Daoy (cell line): Measurements from ENCODE around the gene CCDC102B. TPM values are rescaled to one million over a fixed set of nuclear protein-coding genes. Genes with fewer than 3 reads are reported as not detected.
"Not testable (repeated sequence)": the region's sequence is repeated elsewhere in the genome, so short reads cannot be mapped to it uniquely, and the experiment has no call there.

ENCODE experiments used
- DNase-seq: peaks from one replicate; pipeline ENCODE4 v3.0.0-alpha.2; 2015; ENCODE audit warnings: low read depth
- total RNA-seq: library from RNA; depleted of rRNA; stranded (reverse); fragments of >200 nt; shearing (Covaris generic); gene quantifications from 2 replicates; pipeline ENCODE4 v1.2.3, GENCODE V29; 2014; rRNA removed

CCDC102B gene
- 1.5 and 2.6 TPM in 2 replicates for total RNA-seq

DNA sequence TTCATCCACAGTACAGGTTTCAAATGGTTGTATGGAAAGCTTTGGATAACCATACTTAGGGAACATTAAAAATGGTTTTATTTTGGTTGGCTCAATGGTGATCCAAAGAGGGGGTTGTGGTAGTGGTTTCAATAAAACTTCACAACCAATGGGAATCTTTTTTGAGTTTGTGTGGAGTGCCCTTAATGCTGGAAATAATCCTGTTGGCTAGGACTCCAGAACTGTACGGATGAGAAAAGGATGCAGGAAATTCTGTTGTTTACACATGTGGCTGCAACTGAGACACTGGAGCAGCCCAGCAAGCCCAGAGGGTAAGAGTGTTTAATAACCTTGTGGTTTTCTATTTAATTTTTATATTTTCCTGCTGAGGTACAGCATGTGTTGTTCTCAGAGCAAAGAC lies at the start of gene CCDC102B:
CCDC102B (plus strand) TSS at position 210 of the 400 bp plus-strand sequence. CDS start 38,684 bp downstream, outside the sequence.
- peak; percentile 21 for DNase-seq

DNA sequence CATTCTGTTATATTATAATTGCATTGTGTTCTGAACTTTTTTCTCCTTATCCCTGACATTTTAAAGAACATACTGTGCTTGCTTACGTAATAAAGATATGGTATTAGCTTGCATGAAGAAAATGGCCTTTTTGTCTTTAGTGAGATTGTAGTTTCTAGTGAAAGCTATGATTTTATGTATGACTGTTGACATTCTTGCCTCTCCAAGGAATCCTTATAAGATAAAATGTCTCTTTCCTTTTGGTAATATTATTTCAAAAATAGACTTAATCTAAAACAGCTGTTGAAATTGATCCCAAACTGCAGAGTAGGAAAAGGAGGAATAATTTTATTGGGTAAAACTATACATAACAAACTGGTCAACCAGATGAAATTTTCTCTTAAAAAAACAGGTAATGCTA lies 40.8 kb upstream of the CCDC102B start:
- DNase-seq: no peak

DNA sequence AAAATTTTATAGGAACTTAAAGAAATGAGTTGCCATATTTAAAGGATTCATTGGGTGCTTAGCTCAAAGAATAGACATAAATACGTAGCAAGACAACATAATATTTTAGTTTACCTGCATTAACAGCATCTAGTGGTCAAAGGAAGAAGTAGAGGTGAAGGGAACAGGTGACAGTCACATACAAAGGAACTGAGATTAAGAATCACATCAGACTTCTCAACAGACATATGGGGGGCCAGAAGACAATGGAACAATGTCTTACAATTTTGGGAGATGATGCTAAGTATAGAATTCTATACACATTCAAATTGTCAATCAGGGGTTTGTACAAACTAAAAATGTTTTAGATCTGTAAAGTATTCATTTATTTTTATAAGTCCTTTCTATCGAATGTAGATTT lies 38.6 kb upstream of the CCDC102B start:
- DNase-seq: no peak

GRCh38 chr18:68763083-68763482 lies 34.8 kb upstream of the CCDC102B start:
- peak; percentile 17 for DNase-seq

DNA sequence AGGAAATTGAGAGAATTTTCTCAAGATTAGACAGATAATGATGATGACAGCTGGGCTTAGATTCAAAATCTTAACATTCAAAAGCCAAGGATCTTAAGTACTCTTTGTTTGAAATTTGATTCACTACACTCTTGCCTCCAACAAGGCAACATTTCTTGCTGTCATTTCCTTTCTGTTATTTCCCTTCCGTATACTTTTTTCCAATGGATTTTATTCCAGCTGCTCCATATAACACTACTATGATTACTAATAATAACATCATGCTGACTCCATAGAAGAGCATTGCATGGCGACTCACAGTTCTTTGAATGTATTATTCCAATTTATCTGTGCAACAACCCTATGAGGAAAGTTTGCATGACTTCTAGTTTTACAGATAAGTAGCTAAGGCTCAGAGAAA lies 33.9 kb upstream of the CCDC102B start:
- no peak for DNase-seq

DNA sequence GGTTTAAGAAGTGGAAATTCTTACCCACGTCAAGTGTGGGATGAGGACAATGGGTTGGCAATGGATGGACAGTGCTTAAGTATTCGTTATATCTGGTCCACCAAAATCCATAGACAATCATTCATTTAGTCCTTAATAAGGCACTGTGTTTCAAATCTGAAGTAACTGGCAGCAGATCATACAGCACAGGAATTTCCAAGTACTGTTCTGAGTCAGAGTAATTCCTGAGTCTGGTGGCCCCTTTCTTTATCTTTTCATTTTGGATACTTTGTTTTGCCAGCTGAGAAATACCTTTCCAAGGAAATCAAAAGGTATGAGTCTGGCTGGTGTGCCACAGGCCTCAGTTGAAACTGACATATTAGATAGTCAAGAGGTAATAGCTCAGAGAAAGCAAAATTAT lies 31.4 kb upstream of the CCDC102B start:
- no peak for DNase-seq

DNA sequence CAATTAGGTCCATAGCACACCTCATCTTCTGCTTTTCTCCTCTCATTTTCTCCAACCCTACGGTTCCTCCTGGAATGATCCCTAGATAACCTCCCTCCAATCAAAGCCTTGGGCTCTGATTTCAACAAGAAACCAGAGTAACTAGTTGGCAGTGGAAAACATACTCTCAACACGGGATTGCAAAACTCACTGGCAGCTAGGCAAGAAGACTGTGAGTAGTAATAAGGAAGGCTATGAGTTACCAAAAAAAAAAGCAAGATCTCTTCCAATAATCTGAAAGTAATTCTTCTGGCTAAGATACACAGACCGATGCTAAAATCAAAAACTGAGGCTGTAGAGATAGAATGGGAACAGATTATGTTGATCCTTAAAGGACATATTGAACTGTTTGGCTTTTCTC lies 28.4 kb upstream of the CCDC102B start:
- no peak for DNase-seq

DNA sequence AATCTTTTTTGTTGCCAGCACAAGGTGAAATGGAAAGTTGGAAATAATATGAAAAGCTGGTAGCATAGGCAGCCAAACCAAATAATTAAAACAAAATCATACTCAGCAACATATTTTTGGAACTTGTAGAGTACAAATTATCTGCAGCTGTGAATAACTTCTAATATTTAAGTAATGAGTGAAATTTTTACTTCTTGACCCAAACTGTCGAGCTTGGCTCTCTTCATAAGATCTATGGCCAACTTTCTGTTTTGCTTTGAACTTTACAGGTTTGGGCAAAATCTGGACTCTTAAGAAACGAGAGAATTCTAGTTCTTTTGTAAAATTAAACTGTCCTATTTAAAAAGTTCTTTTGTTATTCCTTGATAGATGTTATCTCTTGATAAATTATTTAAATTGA lies 25.6 kb upstream of the CCDC102B start:
- DNase-seq: no peak

GRCh38 chr18:68778280-68778886 lies 19.5 kb upstream of the CCDC102B start:
- no peak for DNase-seq

GRCh38 chr18:68779169-68779568 lies 18.7 kb upstream of the CCDC102B start:
- DNase-seq: no peak

DNA sequence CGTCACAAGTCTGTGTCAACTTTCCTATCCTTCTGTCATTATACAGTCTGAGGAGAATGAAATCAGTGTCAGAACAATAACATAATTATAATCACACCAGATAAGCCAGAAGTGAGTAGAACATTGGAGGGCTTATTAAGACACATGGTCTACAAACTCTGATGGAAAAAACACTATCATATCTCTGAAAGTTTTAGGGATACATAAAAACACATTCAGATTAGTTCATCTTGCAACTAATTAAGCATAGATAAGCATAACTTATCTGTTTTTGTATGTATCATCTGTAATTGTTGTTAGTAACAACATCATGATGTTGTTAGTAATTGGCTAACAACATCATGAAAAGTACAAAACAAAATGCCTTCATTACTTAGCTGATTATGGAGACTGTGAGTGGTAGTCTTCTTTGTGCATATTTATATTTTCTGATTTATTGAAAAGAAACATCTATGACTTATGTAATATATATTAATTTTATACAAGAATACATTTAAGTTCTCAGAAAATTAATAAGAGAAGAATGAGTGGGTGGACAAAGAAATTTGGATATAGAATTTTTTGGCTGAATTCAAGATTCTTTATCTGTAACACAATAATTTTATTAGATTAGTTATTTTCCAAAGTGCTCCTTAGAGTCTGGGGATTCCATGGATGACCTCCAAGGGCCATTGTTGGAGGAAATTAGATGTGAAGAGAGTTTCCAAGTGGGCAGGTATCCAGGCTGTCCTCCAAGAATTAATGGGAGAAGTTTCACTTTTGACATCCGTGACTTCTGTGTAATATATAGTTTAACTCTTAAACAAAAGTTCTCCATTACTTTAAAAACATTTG lies 16.9 kb upstream of the CCDC102B start:
- no peak for DNase-seq

- DNase-seq: no peak
Observed at GRCh38 chr18:68783506-68783905, 14.4 kb upstream of the CCDC102B start.

GRCh38 chr18:68784071-68784470 lies 13.8 kb upstream of the CCDC102B start:
- DNase-seq: no peak

DNA sequence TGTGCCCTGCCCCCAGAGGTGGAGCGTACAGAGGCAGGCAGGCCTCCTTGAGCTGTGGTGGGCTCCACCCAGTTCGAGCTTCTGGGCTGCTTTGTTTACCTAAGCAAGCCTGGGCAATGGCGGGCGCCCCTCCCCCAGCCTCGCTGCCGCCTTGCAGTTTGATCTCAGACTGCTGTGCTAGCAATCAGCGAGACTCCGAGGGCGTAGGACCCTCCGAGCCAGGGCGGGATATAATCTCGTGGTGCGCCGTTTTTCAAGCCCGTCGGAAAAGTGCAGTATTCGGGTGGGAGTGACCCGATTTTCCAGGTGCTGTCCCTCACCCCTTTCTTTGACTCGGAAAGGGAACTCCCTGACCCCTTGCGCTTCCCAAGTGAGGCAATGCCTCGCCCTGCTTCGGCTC lies 7.6 kb upstream of the CCDC102B start:
- DNase-seq: not testable (repeated sequence)

- DNase-seq: no peak
Observed at GRCh38 chr18:68791801-68792200, 6.1 kb upstream of the CCDC102B start.

- DNase-seq: no peak
Observed at GRCh38 chr18:68793951-68794350, 3.9 kb upstream of the CCDC102B start.

DNA sequence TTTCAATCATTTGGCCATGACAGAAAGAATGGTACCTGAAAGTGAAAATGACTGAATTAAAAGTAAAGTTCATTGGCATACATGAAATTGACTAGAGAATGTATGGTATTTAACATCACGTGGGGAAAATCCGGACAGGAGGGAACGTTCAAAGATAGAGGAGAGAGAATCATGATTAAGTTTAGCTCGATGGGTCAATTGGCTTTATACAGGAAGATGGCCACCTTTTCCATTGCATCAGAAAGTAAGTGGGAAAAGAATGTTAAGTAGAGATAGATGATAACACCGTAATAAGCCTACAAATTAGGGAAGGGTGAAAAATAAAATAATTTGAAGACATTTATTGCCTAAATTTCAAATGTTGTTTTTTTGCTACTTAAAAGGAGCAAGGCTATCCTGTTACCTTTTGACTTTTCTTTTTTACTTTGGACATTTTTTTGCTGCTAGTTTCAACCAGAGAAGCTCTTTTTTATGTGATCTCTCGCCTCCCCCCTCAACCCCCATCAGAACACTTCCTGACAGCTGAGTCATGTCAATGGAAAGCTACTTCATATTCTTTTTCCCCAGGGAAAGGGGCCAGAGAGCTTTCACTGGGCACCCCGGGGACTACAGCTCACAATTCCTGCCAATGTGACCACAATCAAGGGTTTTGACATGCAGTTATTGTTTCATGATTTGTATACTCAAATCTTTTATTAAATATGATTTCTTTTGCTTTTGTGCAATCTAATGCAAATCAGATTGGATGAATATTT lies 767 bp upstream of the CCDC102B start:
- DNase-seq: peak; percentile 54

DNA sequence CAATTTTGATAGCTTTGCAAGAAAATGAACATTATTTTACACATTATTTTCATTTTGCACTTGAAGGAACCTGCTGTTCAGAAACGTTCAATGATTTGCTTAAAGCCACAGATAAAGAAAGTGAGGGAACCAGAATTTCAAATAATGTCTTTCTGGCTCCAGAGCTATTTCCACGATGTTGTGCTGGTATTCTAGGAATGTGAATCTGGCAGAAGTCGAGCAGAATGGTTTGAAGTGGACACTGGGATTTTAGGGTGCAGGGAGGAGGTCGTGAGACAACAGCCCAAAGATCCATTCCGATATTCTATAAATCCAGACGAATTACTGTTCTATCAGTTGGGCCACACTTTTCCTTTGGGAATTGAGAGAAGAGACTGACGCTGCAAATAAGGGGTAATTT lies 2.2 kb downstream of the CCDC102B start:
- DNase-seq: no peak

DNA sequence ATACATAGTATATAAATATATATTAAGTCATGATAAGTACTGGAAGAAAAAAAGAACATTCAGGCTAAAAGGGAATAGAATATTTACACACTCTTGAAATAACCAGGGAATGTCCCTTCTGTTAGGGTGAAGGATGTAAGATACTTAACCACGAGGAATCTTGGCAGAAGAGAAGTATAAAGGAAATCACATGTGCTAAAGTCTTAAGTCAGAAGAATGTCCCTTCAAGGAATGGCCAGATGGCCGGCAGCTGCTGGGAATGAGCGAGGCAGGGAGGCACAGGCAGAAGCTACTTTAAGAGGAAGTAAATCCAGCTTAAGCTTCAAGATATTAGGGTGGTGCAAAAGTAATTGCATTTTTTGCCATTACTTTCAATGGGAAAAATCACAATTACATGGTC lies 5.5 kb downstream of the CCDC102B start:
- DNase-seq: no peak

DNA sequence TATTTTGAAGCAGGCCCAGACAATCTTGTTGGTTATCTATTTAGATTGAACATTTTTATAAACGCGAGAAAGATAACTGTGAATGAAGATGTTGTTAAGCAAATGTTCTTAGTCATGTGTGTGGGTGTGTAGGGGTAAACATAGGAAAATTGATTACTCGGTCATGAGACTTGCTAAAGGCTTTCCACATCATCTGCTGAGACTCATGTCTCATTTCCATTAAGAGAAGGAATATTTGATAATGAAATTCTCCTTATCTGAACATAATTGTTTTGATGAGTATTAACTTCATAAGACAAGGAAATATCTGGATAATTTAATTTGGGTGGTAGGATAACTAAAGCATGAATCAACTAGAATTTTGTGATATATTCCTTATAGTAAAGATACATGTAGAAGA lies 19.7 kb downstream of the CCDC102B start:
- DNase-seq: no peak

GRCh38 chr18:68818584-68818983 lies 20.7 kb downstream of the CCDC102B start:
- no peak for DNase-seq

GRCh38 chr18:68822926-68823325 lies 25.0 kb downstream of the CCDC102B start:
- DNase-seq: no peak

DNA sequence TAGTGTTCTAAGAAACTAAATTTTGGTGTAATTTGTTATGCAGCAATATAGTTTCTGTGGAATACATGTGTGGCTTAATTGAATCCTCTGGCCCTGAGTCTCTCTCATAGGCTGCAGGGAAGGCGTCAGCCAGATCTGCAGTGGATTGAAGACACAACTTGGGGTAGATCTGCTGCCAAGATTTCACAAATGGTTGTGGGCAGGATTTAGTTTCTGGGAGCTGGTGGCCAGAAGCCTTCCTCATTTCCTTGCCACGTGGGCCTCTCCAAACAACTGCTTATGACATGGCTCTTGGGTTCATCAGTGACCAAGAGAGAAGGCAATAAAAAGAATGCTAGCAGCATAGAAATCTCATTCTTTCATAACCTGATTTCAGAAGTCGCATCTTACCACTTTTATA lies 28.2 kb downstream of the CCDC102B start:
- no peak for DNase-seq
